ENCODE measurements around the gene PIEZO1. TPM values are rescaled to one million over a fixed set of nuclear protein-coding genes. Genes with fewer than 3 reads are reported as not detected.

Gene PIEZO1
- polyA plus RNA-seq, 1 of the 3 experiments (the other 2 are of a cell fraction) = 184 TPM

- Histone ChIP-seq H3K27me3 (ENCODE audit: insufficient read depth) (no peaks in the 10 kb centered on the region), H2AFZ (ENCODE audit: low read depth) (no peak overlapping the region), H3K9me3 (no peaks in the 10 kb centered on the region), H3K4me1 (ENCODE audit: control insufficient read depth in 1 of 2, insufficient read depth in 2 of 2, low read depth in 1 of 2, low read length in 1 of 2) (peaks cover 10 to 31% of the 10 kb centered on the region in 2 experiments; a peak in 2 of 4 replicates), H3K9me2 (no peaks in the 10 kb centered on the region), H4K20me1 (ENCODE audit: insufficient read depth) (peaks cover 23% of the 10 kb centered on the region), H3K27ac (ENCODE audit: low read depth in 2 of 2, low read length in 1 of 2) (no peak overlapping the region), H3F3A (replicated peaks; ENCODE audit: insufficient read depth) (peaks cover 18% of the 10 kb centered on the region), H3K36me3 (replicated peaks in 1 of 2; ENCODE audit: control insufficient read depth in 1 of 2, insufficient read depth in 2 of 2, low read length in 1 of 2) (peaks cover 0 to 32% of the 10 kb centered on the region in 2 experiments), H3K9ac (no peak overlapping the region), H3K79me2 (ENCODE audit: insufficient read depth) (peaks cover 33% of the 10 kb centered on the region), H3K4me3 (ENCODE audit: low read depth in 2 of 2, low read length in 1 of 2) (no peak overlapping the region), H3K4me2 (no peak overlapping the region)
- ChIA-PET CTCF (interaction anchor here (1.8 to 2.0 kb wide), 2 partner anchors 10 to 361 kb away, joined by 4 to 12 read pairs; no protein-coding TSS in a partner anchor), POLR2A (no interaction called here)
- no peak for DNase-seq
- 98% methylated on average over 18 of the region's 21 CpGs for WGBS (ENCODE audit: low lambda C conversion rate)
- no peak for TF ChIP-seq ELF1 (IDR thresholded peaks at IDR 0.05)
- TF ChIP-seq YY1 (IDR thresholded peaks at IDR 0.05; ENCODE audit: low read depth) = no peak
- TF ChIP-seq MAX (IDR thresholded peaks at IDR 0.05; ENCODE audit: low read depth) = no peak
- no peak for TF ChIP-seq FOXJ3 (CRISPR knock-in tag; IDR thresholded peaks at IDR 0.05)
- no peak for TF ChIP-seq EZH2phosphoT487 (IDR thresholded peaks at IDR 0.05; ENCODE audit: borderline replicate concordance, low read depth)
- TF ChIP-seq ZBTB33 (IDR thresholded peaks at IDR 0.05; ENCODE audit: borderline replicate concordance, low read depth) = no peak
- no peak for TF ChIP-seq EP300 (IDR thresholded peaks at IDR 0.05; ENCODE audit: borderline replicate concordance in 1 of 2, low read depth in 1 of 2, low read length in 1 of 2)
Observed at GRCh38 chr16:88805887-88806393, 20.9 kb upstream of the PIEZO1 start.

- Histone ChIP-seq H3K9me2 (no peaks in the 10 kb centered on the region), H3K27me3 (ENCODE audit: insufficient read depth) (no peaks in the 10 kb centered on the region), H3K4me1 (ENCODE audit: control insufficient read depth in 1 of 2, insufficient read depth in 2 of 2, low read depth in 1 of 2, low read length in 1 of 2) (peaks cover 5 to 25% of the 10 kb centered on the region in 2 experiments; a peak in 2 of 4 replicates), H3F3A (replicated peaks; ENCODE audit: insufficient read depth) (peaks cover 24% of the 10 kb centered on the region), H3K4me3 (ENCODE audit: low read depth in 2 of 2, low read length in 1 of 2) (peak overlapping the region in 1 of 2 experiments; percentile 74; a peak in 1 of 4 replicates), H3K9me3 (no peaks in the 10 kb centered on the region), H4K20me1 (ENCODE audit: insufficient read depth) (peaks cover 17% of the 10 kb centered on the region), H3K36me3 (replicated peaks in 1 of 2; ENCODE audit: control insufficient read depth in 1 of 2, insufficient read depth in 2 of 2, low read length in 1 of 2) (peaks cover 0 to 32% of the 10 kb centered on the region in 2 experiments), H3K4me2 (peak overlapping the region; percentile 91; the same call in 1 of the 2 replicates), H3K27ac (ENCODE audit: low read depth in 2 of 2, low read length in 1 of 2) (no peak overlapping the region), H3K79me2 (ENCODE audit: insufficient read depth) (peaks cover 27% of the 10 kb centered on the region), H2AFZ (ENCODE audit: low read depth) (no peak overlapping the region), H3K9ac (no peak overlapping the region; the same call in 1 of the 2 replicates)
- ChIA-PET CTCF (interaction anchor here (1.8 kb wide), 1 partner anchor 362 kb away, joined by 4 read pairs; no protein-coding TSS in a partner anchor), POLR2A (no interaction called here)
- no peak for DNase-seq
- 100% methylated on average over 4 of the region's 22 CpGs for WGBS (ENCODE audit: low lambda C conversion rate)
- TF ChIP-seq TEAD4 (IDR thresholded peaks at IDR 0.05; ENCODE audit: borderline replicate concordance, insufficient read depth) = no peak
- no peak for TF ChIP-seq FOSL2 (IDR thresholded peaks at IDR 0.05; ENCODE audit: borderline replicate concordance, low read depth)
- TF ChIP-seq RCOR1 (IDR thresholded peaks at IDR 0.05; ENCODE audit: low read length) = no peak
- TF ChIP-seq EP300 (IDR thresholded peaks at IDR 0.05; ENCODE audit: borderline replicate concordance in 1 of 2, low read depth in 1 of 2, low read length in 1 of 2) = no peak
Observed at GRCh38 chr16:88805340-88805715, 20.3 kb upstream of the PIEZO1 start.

Data from SK-N-SH (cell line).